ENCODE measurements around the gene CENPP.

The CENPP gene

GRCh38 chr9:92496396-92497176, 170.8 kb downstream of the CENPP start:
- TF ChIP-seq POLR2A (IDR thresholded peaks at IDR 0.05; ENCODE audit: low read length) (no peak), GATA1 (IDR thresholded peaks at IDR 0.05; ENCODE audit: low read depth, low read length) (no peak)
- no peak for DNase-seq

DNA sequence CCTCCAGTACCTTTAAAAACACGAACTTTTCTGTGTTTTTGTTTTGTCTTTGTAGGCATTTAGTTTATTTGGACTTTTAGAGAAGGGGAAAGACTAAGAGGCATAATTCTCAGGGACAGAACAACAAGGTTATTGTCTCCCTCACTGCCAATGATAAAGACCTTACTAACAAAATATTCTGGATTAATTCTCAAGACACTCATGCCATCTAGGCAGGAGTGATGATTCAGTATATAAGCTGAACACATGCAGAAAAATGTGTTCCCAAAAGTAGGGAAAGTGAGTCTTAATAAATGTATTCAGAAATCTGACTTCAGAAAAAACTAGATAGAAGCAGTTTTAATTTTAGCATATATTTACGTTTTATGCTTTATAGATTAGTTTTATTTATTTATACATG, 173.9 kb downstream of the CENPP start:
- no peak for TF ChIP-seq GATA1 (IDR thresholded peaks at IDR 0.05; ENCODE audit: low read depth, low read length)
- DNase-seq = no peak

DNA sequence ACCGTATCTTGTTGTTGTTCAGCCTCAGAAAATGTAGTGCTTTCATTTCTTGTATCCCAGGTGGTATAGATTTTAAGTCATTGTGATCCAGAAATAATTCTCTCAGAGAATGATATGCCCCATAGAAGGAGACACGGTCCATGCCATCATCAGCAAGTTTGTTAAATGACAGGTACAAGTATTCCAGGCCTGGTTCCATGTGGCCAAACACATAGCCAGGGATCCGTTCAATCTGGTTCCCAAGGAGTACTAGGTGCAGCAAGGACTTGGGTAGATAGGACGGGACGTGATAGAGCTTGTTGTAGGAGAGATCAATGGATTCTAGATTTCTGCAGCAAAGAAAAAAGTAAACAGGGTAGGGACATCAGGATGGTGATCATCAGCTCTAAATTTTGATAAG, 175.0 kb downstream of the CENPP start:
- DNase-seq = no peak
- TF ChIP-seq GATA1 (IDR thresholded peaks at IDR 0.05; ENCODE audit: low read depth, low read length) (no peak), POLR2A (IDR thresholded peaks at IDR 0.05; ENCODE audit: low read length) (no peak)

GRCh38 chr9:92501671-92502393, 176.1 kb downstream of the CENPP start:
- TF ChIP-seq GATA1 (IDR thresholded peaks at IDR 0.05; ENCODE audit: low read depth, low read length) = no peak
- no peak for TF ChIP-seq POLR2A (IDR thresholded peaks at IDR 0.05; ENCODE audit: low read length)

GRCh38 chr9:92503156-92503555, 177.4 kb downstream of the CENPP start:
- DNase-seq = no peak
- TF ChIP-seq GATA1 (IDR thresholded peaks at IDR 0.05; ENCODE audit: low read depth, low read length) (no peak), POLR2A (IDR thresholded peaks at IDR 0.05; ENCODE audit: low read length) (no peak)

More at GRCh38 chr9:92501671-92502393, 176.1 kb downstream of the CENPP start:
- DNase-seq = peak; percentile 27

- TF ChIP-seq POLR2A (IDR thresholded peaks at IDR 0.05; ENCODE audit: low read length) (no peak), GATA1 (IDR thresholded peaks at IDR 0.05; ENCODE audit: low read depth, low read length) (no peak)
- DNase-seq = no peak
These were observed 179.1 kb downstream of the CENPP start for GRCh38 chr9:92504881-92505280.

DNA sequence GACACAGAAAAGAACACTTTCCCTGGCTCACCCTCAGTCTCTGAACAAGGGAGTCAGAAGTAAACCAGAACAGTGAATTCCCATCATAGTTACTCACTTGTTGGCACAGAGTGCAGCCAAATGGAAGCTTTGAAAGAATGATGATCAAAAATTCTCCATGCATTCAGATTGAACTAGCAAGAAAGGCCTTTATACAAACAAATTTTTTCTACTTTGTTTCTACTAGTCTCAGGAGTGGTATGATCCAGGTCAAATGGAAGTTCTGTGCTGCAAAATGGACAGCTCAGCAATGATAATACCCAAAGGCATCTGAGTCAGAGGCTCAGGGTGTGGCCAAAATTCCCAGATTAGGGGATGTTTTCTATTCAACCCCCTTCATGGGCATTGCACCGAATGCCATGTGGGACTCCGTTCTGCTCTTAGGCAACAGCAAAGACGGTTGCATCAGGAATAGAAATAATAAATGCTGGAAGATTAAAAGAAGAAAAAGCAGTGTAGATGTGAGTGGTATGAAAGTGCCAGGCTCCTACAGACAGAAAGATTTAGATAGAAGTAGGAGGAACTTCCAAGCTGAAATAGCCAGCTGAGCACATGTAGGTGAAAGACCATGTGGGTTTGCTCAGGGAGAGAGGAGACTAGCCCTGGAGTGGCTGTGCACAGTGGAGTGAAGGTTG, 180.6 kb downstream of the CENPP start:
- no peak for DNase-seq

DNA sequence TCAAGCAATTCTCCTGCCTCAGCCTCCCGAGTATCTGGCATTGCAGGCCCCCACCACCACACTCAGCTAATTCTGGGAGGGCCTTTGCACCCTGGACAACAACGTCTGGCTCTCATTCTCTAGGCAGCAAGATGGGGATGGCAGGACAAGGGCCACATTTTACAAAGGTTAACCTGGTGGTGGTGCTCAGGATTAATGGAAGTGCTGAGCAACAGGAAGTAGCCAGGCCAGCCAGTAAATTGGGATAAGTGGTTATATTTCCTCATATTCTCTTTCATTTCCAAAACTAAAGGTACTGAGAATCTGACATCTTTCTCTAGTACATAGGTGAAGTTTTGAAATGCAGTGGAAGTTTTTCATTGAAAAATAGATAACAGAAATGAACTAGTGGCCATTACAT, 181.3 kb downstream of the CENPP start:
- TF ChIP-seq POLR2A (IDR thresholded peaks at IDR 0.05; ENCODE audit: low read length) (no peak), GATA1 (IDR thresholded peaks at IDR 0.05; ENCODE audit: low read depth, low read length) (no peak)
- no peak for DNase-seq

More for the DNA sequence above, 180.6 kb downstream of the CENPP start:
- TF ChIP-seq POLR2A (IDR thresholded peaks at IDR 0.05; ENCODE audit: low read length) (no peak), GATA1 (IDR thresholded peaks at IDR 0.05; ENCODE audit: low read depth, low read length) (no peak)

DNA sequence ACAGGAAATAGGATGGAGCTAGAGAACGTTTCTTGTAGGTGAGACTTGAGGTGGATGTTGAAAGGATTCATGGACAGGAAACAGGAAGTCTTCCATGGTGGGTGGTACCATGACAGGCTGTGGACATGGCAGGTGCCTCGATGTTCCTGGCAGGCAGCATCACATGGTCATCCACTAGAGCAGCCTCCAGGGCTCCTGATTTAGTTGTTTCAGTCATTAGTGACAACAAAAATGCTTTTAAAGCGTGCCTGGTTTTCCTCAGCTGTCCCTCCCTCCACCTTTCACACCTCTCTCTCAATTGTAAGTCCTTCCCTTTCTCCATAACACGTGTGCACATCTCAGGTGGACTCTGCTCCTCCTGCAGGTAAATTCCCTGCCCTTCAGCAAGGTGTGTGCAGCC, 181.7 kb downstream of the CENPP start:
- no peak for DNase-seq
- no peak for TF ChIP-seq GATA1 (IDR thresholded peaks at IDR 0.05; ENCODE audit: low read depth, low read length)
- TF ChIP-seq POLR2A (IDR thresholded peaks at IDR 0.05; ENCODE audit: low read length) = no peak

DNA sequence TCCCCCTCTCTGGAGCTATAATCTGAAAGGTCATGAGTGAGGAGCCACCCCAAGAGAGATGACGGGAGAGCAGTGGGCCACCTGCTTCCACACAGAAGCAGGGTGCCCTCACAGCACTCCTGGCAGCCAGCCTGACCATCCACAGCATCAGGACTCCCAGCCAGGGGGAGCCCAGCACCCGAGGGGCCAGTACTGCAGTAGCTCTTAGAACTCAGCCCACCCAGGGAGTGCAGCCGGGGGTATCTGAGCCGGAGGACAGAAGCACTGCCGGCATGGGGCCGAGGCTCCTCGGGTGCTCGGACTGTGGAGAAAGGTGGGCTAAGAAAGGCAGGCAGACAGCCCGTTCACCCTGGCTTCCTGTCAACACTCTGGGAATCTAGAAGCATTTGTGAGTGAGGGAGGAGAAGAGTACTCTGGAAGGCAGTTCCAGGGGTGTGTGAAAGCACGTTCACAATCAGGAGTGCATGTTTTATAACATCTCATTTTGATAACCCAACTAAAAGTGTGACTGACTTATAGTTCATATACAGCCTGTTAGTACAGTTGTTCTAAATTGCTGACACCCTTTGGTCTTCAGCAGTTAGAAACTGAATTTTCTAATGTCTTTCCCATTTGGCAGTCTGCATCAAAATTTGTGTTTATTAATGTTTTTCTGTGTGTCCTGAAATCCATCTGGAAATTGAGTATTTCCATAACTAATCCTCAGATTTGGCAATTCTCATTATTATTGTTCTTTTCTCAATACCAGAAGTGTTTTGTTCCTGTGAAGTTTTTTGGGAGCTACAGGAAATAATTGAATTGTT, 182.5 kb downstream of the CENPP start:
- TF ChIP-seq GATA1 (IDR thresholded peaks at IDR 0.05; ENCODE audit: low read depth, low read length) = no peak
- TF ChIP-seq POLR2A (IDR thresholded peaks at IDR 0.05; ENCODE audit: low read length) = no peak
- DNase-seq = no peak

DNA sequence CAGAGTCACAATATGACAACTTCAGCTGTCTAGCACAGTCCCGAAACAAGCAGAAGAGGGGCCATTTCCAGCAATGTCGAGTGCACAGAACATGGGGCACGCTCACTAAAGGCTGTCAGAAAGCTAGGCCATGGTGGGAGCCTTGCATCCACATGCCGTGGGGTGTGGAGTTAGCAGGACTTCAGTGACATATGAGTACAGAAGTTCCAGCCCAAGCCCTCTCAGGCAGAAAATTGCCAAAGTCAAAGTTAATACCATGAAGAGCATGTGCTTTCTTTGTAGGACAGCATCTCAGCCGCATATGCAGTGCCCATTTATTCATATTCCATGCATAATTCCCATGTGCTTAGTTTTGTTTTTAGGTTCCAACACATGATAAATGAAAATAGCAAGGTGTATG, 183.3 kb downstream of the CENPP start:
- TF ChIP-seq POLR2A (IDR thresholded peaks at IDR 0.05; ENCODE audit: low read length) (no peak), GATA1 (IDR thresholded peaks at IDR 0.05; ENCODE audit: low read depth, low read length) (no peak)
- no peak for DNase-seq

- TF ChIP-seq GATA1 (IDR thresholded peaks at IDR 0.05; ENCODE audit: low read depth, low read length) (no peak), POLR2A (IDR thresholded peaks at IDR 0.05; ENCODE audit: low read length) (no peak)
- DNase-seq = no peak
These were observed 185.0 kb downstream of the CENPP start for GRCh38 chr9:92510747-92511146.

GRCh38 chr9:92512622-92513021, 186.9 kb downstream of the CENPP start:
- DNase-seq = no peak
- TF ChIP-seq POLR2A (IDR thresholded peaks at IDR 0.05; ENCODE audit: low read length) (no peak), GATA1 (IDR thresholded peaks at IDR 0.05; ENCODE audit: low read depth, low read length) (no peak)

DNA sequence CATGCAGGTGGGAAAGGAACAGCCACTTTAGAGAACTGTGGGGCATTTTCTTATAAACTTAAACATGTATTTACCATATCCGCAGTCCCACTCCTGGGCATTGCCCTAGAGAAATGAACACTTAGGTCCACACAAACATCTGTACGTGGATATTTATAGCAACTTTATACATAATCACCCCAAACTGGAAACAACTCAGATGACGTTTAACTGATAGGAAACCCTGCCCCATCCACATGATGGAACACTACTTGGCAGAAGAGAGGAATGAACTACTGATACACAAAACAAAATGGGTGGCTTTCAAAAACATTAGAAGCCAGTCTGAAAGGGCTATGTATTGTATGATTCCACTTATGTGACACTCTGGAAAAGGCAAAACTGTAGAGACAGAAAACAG, 187.6 kb downstream of the CENPP start:
- TF ChIP-seq GATA1 (IDR thresholded peaks at IDR 0.05; ENCODE audit: low read depth, low read length) (no peak), POLR2A (IDR thresholded peaks at IDR 0.05; ENCODE audit: low read length) (no peak)
- no peak for DNase-seq

All from erythroblast (primary cell).